ENCODE results near the gene PDZD7.

PDZD7 gene

GRCh38 chr10:101008823-101009423 lies 22.0 kb downstream of the PDZD7 start:
- no peak overlapping the region for H3K27ac Mint-ChIP-seq
- H3K9me3 Mint-ChIP-seq (ENCODE audit: low read depth) = no peaks in the 10 kb centered on the region
- H3K36me3 Mint-ChIP-seq = no peaks in the 10 kb centered on the region
- H3K4me1 Mint-ChIP-seq (ENCODE audit: low read depth) = peaks cover 9% of the 10 kb centered on the region
- no peak overlapping the region for H3K4me3 Mint-ChIP-seq
- H3K27me3 Mint-ChIP-seq = no peaks in the 10 kb centered on the region

GRCh38 chr10:101007915-101008822 lies 22.8 kb downstream of the PDZD7 start:
- H3K9me3 Mint-ChIP-seq (ENCODE audit: low read depth) = no peaks in the 10 kb centered on the region
- H3K4me1 Mint-ChIP-seq (ENCODE audit: low read depth) = peaks cover 7% of the 10 kb centered on the region
- no peaks in the 10 kb centered on the region for H3K36me3 Mint-ChIP-seq
- no peak overlapping the region for H3K27ac Mint-ChIP-seq
- H3K4me3 Mint-ChIP-seq = no peak overlapping the region
- no peaks in the 10 kb centered on the region for H3K27me3 Mint-ChIP-seq

GRCh38 chr10:101007099-101007711 lies 23.7 kb downstream of the PDZD7 start:
- no peaks in the 10 kb centered on the region for H3K4me1 Mint-ChIP-seq (ENCODE audit: low read depth)
- H3K36me3 Mint-ChIP-seq = no peaks in the 10 kb centered on the region
- no peak overlapping the region for H3K27ac Mint-ChIP-seq
- H3K4me3 Mint-ChIP-seq = no peak overlapping the region
- no peaks in the 10 kb centered on the region for H3K27me3 Mint-ChIP-seq
- no peaks in the 10 kb centered on the region for H3K9me3 Mint-ChIP-seq (ENCODE audit: low read depth)

GRCh38 chr10:101006593-101007098 lies 24.3 kb downstream of the PDZD7 start:
- Mint-ChIP-seq H3K4me3 (no peak overlapping the region), H3K27me3 (no peaks in the 10 kb centered on the region), H3K4me1 (ENCODE audit: low read depth) (no peaks in the 10 kb centered on the region), H3K27ac (no peak overlapping the region), H3K36me3 (no peaks in the 10 kb centered on the region), H3K9me3 (ENCODE audit: low read depth) (no peaks in the 10 kb centered on the region)

DNA sequence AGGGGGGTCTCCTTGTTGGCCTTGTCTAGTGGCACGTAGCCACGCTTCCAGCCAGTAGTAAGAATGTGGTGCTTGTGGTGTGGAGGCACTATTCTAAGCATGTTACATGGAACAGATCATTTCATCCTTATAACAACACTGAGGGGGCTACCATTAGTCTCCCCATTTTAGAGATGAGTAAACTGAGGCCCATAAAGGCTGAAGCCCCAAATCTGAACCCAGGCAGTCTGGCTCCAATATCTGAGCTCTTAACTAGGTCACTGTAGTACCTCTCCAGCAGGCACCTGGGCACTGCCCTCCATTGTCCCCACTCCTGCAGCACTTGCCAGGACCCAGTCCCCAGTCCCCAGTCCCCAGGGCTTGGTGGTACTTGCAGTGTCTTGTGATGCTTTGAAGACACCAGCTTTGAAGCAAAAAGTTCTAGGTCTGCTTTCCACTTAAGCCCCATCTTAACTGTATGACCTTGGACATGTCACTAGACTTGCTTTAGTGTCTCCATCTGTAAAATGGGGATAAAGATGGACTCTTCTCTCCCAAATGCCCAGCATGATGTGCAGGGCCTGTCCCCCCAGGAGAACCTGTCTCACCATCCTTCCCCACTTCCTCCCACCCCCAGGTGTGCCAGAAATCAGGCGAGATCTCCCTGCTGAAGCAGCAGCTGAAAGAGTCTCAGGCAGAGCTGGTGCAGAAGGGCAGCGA lies 24.9 kb downstream of the PDZD7 start:
- Mint-ChIP-seq H3K27me3 (no peaks in the 10 kb centered on the region), H3K27ac (no peak overlapping the region), H3K4me3 (no peak overlapping the region), H3K36me3 (no peaks in the 10 kb centered on the region), H3K9me3 (ENCODE audit: low read depth) (no peaks in the 10 kb centered on the region), H3K4me1 (ENCODE audit: low read depth) (peaks cover 3% of the 10 kb centered on the region)

GRCh38 chr10:101005361-101005760 lies 25.6 kb downstream of the PDZD7 start:
- Mint-ChIP-seq H3K4me1 (ENCODE audit: low read depth) (peaks cover 4% of the 10 kb centered on the region), H3K27ac (no peak overlapping the region), H3K27me3 (no peaks in the 10 kb centered on the region), H3K9me3 (ENCODE audit: low read depth) (no peaks in the 10 kb centered on the region), H3K36me3 (no peaks in the 10 kb centered on the region), H3K4me3 (no peak overlapping the region)

GRCh38 chr10:101003639-101004206 lies 27.2 kb downstream of the PDZD7 start:
- Mint-ChIP-seq H3K27me3 (no peaks in the 10 kb centered on the region), H3K27ac (no peak overlapping the region), H3K4me1 (ENCODE audit: low read depth) (peaks cover 6% of the 10 kb centered on the region), H3K9me3 (ENCODE audit: low read depth) (no peaks in the 10 kb centered on the region), H3K36me3 (no peaks in the 10 kb centered on the region), H3K4me3 (no peak overlapping the region)

GRCh38 chr10:101002456-101002855 lies 28.5 kb downstream of the PDZD7 start:
- Mint-ChIP-seq H3K4me3 (no peak overlapping the region), H3K36me3 (no peaks in the 10 kb centered on the region), H3K27ac (no peak overlapping the region), H3K9me3 (ENCODE audit: low read depth) (no peaks in the 10 kb centered on the region), H3K4me1 (ENCODE audit: low read depth) (peaks cover 15% of the 10 kb centered on the region), H3K27me3 (no peaks in the 10 kb centered on the region)

DNA sequence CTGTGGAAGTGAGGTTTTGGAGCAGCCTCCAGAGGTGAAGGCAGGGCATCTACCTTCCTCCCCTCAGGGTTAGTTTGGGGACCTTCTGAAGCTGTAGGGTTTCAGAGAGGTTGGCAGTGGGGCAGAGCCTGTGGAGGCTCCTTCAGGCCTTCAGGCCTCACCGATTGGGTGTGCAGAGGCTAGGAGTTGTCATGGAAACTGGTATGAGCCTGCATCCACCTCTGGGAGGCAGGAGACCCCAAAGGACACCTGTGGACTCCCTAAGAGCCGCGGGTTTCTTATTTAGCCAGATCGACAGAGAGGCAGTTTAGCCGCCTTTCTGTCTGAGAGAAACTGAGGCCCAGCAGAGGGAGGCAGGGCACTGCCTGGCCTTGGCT lies 29.3 kb downstream of the PDZD7 start:
- no peak overlapping the region for H3K27ac Mint-ChIP-seq

GRCh38 chr10:101000915-101001658 lies 29.8 kb downstream of the PDZD7 start:
- H3K9me3 Mint-ChIP-seq (ENCODE audit: low read depth) = no peaks in the 10 kb centered on the region
- peak overlapping the region; percentile 73 for H3K27ac Mint-ChIP-seq
- peaks cover 21% of the 10 kb centered on the region for H3K4me1 Mint-ChIP-seq (ENCODE audit: low read depth)

More for the DNA sequence above, 29.3 kb downstream of the PDZD7 start:
- Mint-ChIP-seq H3K9me3 (ENCODE audit: low read depth) (no peaks in the 10 kb centered on the region), H3K4me3 (no peak overlapping the region), H3K36me3 (no peaks in the 10 kb centered on the region), H3K4me1 (ENCODE audit: low read depth) (peaks cover 15% of the 10 kb centered on the region), H3K27me3 (no peaks in the 10 kb centered on the region)

DNA sequence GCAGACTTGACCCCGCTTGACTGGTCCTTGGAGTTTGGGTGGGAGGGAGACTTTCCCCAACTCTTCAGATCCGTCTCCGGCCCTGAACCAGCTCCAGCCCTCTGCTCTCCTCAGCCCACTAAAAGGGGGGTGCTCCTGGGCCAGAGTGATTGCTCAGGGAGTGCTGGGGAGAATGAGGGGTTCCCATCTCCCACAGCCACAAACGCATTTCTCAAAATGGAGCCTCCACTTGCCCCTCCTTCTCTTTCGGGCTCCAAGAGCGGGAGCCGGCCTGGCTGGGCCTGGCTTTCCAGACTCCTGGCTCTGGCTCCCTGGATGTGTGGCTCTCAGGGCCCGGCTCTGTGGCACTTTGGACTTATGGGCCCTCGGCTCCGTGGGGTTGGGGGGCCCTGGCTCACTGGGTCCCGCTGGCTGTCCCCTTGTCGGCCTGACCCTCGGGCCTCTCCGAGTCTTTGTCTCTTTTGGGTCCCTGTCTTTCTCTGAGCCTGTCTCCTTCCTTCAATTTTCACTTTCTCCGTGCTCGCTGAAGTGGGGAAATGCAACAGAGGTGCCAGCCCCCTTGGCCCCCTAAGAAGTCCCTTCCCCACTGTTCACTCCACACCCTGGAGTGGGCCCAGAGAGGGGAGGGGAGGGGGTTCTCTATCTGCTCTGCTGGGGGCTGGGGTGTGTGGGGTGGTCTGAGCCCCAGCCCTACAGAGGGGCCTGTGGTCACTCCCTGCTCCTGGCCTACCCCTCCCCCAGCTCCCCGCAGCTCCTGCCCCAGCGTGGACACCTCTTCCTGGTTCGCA lies 30.6 kb downstream of the PDZD7 start:
- Mint-ChIP-seq H3K27me3 (no peaks in the 10 kb centered on the region), H3K9me3 (ENCODE audit: low read depth) (no peaks in the 10 kb centered on the region), H3K27ac (peak overlapping the region; percentile 50), H3K36me3 (no peaks in the 10 kb centered on the region), H3K4me3 (peak overlapping the region; percentile 84), H3K4me1 (ENCODE audit: low read depth) (peaks cover 24% of the 10 kb centered on the region)

More at GRCh38 chr10:101000915-101001658, 29.8 kb downstream of the PDZD7 start:
- Mint-ChIP-seq H3K4me3 (peak overlapping the region; percentile 84), H3K36me3 (no peaks in the 10 kb centered on the region), H3K27me3 (no peaks in the 10 kb centered on the region)

GRCh38 chr10:100999742-101000126 lies 31.2 kb downstream of the PDZD7 start, which contains the start of gene LZTS2:
Gene LZTS2, plus strand, starts transcription at chr10:100999808. Its CDS starts 2,731 bp downstream, at chr10:101002539.
- H3K36me3 Mint-ChIP-seq = no peaks in the 10 kb centered on the region
- peaks cover 24% of the 10 kb centered on the region for H3K4me1 Mint-ChIP-seq (ENCODE audit: low read depth)
- peak within 1 kb of the TSS; percentile 95 for H3K4me3 Mint-ChIP-seq
- no peaks in the 10 kb centered on the region for H3K27me3 Mint-ChIP-seq
- peak within 1 kb of the TSS; percentile 96 for H3K27ac Mint-ChIP-seq
- no peaks in the 10 kb centered on the region for H3K9me3 Mint-ChIP-seq (ENCODE audit: low read depth)

DNA sequence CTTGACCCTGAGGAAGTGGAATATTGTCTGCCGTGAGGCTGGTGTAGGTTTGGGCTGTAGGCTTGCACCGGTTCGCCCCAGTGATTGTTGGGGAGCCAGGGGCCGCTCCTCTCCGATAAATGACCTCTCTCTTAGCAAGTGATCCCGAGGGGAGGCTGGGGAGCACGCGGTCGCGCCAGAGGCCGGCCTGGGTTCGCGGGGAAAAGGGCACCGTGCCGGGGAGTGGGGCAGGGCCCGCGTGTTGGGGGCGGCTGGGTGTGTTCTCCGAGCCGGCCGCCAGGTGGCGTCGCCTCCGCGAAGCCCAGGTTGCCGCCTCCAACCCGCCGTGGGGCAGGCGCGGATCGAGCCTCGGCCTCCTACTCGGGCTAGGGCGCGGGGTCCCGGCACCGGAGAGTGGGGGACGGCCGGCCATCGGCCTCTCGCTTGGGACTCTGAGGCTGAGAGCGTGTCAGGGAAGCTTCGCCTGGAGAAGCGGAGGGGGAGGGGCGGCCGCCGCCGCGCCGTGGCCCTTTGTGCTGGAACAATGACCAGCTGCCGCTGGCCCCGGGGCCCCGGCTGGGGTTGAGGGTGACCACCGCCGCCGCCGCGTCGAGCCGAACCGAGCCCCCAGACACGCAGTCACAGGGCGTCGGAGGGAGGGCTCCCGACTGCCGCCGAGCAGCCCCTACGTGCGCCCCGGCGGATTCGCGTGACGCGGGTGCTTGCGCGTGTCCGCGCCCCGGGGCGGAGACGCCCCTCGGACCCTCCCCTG lies 31.8 kb downstream of the PDZD7 start:
- H3K4me1 Mint-ChIP-seq (ENCODE audit: low read depth) = peaks cover 24% of the 10 kb centered on the region
- H3K36me3 Mint-ChIP-seq = no peaks in the 10 kb centered on the region
- H3K9me3 Mint-ChIP-seq (ENCODE audit: low read depth) = no peaks in the 10 kb centered on the region
- H3K4me3 Mint-ChIP-seq = peak overlapping the region; percentile 95
- H3K27ac Mint-ChIP-seq = peak overlapping the region; percentile 96
- no peaks in the 10 kb centered on the region for H3K27me3 Mint-ChIP-seq
